B cell (primary cell): ENCODE results near the gene SMTNL2.

ENCODE experiments used
- CTCF ChIP-seq: fragments of 200-600 bp; IDR thresholded peaks from one replicate; pipeline ENCODE4 v1.8.0; 2022; ENCODE audit warnings: antibody characterized with exemption, mild to moderate bottlenecking
- EZH2 ChIP-seq: IDR thresholded peaks from 2 replicates; pipeline ENCODE4 v1.6.1; 2012; ENCODE audit warnings: borderline replicate concordance, low read depth, mild to moderate bottlenecking, moderate library complexity, low read length; ENCODE audit not compliant: insufficient read depth, poor library complexity, severe bottlenecking

DNA sequence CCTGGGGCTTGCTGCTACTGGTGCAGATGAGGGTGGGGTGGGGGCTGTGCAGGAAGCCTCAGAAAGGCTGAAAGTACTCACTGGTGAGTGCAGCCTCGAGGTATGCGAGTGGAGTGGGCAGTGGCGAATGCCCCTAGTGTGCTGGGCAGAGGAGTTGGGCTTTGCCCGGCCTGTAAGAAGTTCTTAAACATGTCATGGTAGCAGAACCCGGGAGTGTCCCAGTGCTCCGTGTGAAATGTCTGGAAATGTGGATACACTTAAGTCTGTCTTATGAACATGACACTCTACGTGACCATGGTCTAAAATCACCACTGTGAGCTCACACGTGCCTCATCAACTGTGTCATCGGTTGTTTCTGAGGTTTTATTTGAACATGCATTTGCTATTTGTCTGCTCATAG is 1.7 kb downstream of the SMTNL2 start:
- TF ChIP-seq CTCF (no peak), EZH2 (no peak)
